Measurements from ENCODE around the gene TBL1X.
"Not testable (repeated sequence)": the region's sequence is repeated elsewhere in the genome, so short reads cannot be mapped to it uniquely, and the experiment has no call there.

TBL1X gene

DNA sequence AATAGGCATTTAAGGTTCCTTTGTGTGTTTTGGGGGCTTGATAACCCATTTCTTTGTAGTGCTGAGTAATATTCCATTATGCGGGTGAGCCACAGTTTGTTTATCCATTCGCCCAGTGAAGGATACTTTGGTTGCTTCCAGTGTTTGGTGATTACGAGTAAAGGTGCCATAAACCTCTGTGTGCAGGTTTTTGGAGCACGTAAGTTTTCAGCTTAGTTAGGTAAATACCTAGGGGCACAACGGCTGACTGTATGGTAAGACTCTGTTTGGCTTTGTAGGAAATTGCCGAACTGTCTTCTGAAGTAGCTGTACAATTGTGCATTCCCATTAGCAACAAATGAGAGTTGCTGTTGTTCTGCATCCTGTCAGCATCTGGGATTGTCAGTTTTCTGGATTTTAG is 3.8 kb upstream of the TBL1X start:
- no peak for DNase-seq

GRCh38 chrX:9462456-9462855 is 2.4 kb upstream of the TBL1X start:
- DNase-seq, result no peak

DNA sequence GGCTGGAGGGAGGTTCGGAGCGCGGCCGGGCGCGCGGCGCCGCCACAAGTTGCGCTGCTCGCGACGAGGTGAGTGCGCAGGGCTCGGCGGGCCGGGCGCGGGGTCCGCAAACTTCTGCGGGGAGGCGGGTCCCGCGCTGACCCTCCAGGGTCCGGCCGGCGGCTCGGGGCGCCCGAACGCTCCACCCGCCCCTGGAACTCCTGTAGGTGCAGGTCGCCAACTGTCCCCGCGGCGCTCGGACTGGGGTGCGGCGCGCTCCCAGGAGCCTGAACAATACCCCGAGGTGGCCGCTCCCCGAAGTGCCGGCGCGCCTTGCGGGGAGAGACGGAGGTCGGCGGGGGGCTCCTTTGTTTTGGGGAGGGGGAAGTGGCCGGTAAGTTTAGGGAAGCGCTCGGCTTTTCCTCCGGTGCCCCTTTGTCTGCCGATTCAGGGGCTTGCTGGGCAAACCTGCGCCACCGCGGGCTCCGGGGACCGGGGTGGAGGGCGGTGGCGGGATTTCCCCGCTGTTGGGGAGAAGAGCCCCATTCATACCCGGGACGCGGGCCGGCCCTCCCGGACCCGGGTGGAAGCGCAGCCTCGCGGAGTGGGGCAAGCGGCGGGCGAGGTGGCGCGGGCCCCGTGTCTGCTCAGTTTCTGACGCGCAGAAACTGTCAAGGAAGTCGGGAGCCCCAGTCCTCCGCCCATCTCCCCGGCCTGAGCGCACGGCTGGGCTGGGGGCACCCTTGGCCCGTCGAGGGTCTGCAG is 694 bp downstream of the TBL1X start:
- no peak for DNase-seq

DNA sequence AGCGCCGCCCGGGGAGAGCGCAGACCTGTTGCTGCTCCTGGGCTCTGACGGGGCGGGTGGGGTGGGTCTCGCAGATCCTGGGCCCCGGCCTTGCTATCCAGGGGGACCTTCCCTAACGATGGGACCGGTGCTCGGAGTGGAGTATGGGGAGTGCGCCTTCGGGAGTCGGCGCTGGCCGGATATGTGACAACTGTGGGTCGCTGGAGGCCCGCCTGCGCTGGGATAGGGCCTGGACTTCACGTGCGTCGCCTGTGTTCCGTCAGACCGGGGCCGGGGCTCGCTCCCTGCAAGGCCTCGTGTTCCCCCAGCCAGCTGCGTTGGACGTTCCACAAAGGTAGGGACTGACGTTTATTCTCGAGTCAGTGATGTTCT is 1.3 kb downstream of the TBL1X start:
- DNase-seq, result peak; percentile 10

DNA sequence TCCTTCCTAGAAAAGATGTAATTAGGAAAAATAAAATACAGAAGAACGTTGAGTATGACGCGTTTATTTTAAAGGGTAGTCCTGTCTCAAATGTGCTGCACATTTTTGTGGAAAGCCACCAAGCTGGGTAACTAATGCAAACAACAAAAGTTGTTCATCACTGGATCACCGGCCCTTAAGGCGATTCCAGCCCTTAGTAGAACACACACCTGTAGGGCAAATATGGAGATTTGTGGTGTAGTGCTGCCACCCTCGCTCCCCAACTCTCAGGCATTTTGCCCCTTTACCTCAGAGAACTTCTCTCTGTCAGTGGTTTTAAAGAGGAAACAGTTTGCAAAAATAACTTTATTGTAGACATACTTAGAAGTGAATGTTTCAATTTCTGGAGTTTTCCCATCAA is 1.9 kb downstream of the TBL1X start:
- DNase-seq, result no peak

DNA sequence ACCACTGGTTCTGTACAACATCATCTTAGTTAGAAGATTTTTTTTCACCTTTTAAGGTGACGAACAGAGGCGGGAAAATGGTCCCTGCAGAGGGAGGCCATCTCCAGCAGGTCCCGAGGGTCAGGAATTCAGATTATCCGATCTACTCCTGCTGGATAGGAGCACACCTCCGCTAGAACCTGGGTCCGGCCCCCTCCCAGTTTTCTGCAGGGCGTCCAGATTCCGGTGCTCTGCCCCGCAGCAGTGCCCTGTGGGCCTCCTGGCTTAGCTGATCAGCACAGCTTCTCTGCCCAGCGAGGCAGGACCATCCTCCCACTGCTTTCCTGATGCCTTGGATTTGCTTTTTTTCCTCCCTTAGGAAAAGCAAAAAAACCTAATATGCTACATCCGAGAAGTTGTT is 2.3 kb downstream of the TBL1X start:
- no peak for DNase-seq

DNA sequence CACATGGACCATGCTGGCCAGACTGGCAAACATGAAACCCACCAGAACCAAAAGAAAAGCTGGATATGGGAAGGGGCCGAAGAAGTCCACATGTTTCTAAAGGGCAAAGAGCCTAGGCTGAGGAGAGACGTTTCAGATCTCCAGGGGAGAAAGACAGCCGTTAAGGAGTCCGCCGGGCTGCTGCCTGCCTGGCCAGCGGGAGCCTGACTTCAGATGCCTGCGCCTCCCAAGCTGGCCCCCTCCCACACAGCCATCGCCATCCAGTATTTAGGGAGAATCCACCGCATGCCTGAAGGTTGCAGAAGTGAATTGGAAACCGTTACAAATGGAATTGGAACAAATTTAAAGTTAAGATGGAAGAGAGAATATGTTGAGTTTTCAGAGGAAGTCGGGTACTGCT is 2.9 kb downstream of the TBL1X start:
- DNase-seq, result no peak

GRCh38 chrX:9471571-9471985 is 6.7 kb downstream of the TBL1X start:
- no peak for DNase-seq

DNA sequence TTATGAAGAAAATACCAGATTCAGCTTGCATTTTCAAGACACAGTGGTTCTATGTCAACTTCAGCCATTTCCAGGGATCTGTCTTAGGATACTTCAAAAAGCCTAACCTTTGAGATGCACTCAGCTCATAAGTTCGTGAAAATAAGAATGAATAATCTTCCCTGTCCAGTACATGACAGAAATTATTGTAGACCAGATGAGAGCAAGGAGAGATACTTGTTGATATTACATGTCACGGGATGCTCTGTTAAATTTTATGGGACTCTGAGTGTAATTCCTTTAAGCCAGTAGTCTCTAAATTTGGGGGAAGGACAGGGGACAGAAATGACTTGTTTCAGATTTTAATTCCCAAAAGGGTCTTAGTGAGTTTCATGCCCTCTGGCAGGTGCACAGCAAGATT is 8.8 kb downstream of the TBL1X start:
- DNase-seq, result no peak

GRCh38 chrX:9475417-9475816 is 10.6 kb downstream of the TBL1X start:
- DNase-seq, result not testable (repeated sequence)

DNA sequence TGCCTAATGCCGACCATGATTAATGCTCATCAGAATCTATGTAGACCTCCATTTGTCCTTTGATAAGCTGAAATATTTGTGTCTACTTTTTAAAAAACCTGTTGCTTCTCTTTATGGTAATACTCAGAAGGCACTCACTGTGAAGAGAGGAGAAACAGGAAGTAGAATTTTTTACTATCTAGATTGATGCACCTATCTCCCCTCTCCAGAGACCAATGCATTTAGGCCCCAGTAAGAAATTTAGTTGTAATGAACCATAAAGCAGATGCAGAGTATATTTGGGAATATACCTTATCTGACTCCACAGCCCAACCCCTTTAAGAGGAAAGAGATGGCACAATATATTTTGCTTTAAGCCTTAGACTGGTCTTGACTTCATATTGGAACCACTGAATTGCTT is 11.1 kb downstream of the TBL1X start:
- no peak for DNase-seq

DNA sequence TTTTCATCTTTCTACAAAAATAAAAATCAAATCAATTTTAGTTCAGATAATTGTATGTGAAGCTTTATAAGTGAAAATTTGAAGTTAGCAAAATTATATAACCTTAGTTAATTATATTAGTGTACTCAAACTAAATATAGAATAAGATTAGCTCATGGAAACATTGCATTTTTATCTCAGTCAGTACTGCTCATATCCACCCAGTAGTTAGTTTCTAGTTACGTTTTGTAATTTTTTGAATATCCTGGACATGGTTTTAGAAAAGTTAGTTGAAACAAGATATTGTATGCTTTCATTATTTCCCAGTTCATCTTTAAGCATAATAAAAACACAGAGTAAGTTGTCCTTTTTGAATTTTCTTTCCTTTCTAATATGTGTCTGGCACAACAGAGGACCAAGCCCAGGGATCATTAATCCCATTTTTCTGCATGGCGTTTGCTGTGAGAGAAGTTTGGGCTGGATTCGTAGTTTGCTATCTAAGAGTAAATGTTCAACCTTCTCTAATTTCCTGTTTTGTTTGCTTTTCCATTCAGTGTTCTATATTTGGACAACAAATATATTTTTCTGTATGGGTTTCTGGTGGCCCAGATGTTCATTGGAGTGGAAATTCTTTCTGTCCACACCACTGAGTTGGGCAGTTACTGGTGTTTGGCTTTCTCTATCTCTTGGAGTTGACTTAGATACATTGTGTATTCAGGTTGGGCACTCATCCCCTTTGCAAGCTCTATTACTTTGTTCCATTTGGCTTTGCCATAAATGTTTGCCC is 12.1 kb downstream of the TBL1X start:
- peak; percentile 39 for DNase-seq

- no peak for DNase-seq
These were observed 17.6 kb downstream of the TBL1X start for GRCh38 chrX:9482408-9482807.

GRCh38 chrX:9482837-9483236 is 18.0 kb downstream of the TBL1X start:
- no peak for DNase-seq

DNA sequence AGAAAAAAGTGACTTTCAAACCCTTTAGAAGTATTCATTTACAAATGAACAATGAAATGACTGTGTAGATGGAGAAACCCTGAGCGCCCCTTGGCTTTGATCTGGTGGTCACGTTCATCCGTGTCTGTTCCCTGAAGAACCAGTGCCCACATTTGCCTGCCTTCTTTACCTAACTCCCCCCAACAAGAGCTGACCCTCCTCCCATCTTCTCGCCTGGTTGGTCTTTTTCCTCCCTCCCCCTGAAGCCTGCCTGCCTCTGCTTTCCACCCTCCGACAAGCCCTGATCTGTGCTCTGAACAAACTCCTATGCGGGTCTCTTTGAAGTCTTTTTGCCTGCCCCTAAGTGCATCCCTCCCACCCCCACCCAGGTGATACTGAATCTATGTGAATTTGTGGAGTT is 18.5 kb downstream of the TBL1X start:
- DNase-seq, result no peak

DNA sequence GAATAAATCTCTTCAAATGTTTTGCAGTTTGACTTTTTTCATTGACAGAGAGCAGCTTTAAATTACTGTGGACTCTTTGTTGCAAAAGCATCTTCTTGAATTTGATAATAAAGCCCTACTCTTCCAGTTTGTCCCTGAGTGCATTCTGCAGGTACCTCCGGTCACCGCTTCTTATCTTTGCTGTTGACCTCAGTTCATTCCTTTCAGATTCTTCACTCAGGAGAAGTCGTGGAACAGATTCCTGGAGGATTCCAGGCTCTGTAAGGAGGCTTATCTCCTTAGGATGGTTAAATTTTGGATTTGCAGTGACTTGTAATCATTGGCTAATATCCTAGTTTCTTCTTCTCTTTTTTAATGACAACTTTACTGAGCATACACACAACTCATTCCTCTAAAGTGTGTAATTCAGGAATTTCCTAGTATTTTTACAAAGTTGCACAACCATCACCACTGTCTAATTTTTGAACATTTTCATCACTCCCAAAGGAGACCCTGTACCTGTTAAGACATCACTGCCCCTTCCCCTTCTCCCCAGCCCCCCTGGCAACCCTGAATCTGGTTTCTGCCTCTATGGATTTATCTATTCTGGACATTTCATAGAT is 22.0 kb downstream of the TBL1X start:
- DNase-seq, result no peak

GRCh38 chrX:9488586-9488985 is 23.7 kb downstream of the TBL1X start:
- DNase-seq, result no peak

GRCh38 chrX:9489234-9489633 is 24.4 kb downstream of the TBL1X start:
- no peak for DNase-seq

DNA sequence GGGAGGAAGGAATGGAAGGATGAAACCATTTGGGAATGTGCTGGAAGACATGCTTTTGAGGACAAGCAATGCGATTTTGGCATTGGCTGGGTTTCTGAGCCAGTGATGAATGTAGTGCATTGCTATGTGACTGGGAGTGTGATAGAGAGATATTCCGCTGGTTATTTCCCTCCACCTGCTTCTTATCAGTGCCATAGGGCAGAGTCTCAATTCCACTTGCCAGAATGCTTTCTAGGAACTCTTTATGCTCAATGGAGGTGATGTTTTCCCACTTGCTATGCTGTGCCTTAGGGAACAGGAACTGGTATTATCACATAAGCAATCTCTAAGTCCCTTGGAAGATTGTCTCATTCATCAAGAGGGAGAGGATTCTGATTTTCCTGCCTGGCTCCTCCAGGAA is 28.0 kb downstream of the TBL1X start:
- DNase-seq, result no peak

- no peak for DNase-seq
These were observed 29.1 kb downstream of the TBL1X start for GRCh38 chrX:9493936-9494335.

DNA sequence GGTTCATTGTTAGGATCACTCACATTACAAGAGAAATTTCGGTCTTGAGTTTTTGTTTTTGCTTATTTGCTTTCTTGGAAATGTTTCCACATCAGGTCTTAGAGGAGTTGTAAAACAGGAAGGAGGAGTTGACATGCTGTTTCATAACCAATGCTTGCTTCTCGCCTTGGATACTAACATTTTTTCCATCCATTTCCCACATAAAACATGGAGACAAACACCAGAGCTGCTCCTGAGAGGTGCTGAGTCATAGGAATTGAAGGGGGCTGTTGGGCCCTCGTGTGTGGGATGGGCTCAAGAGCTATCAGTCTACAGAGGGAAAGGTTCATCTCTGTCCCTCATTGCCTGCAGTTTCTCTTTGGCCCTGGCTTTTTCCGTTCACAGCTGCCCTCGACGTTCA is 29.9 kb downstream of the TBL1X start:
- no peak for DNase-seq

GRCh38 chrX:9495496-9495895 is 30.6 kb downstream of the TBL1X start:
- no peak for DNase-seq

- no peak for DNase-seq
These were observed 33.4 kb downstream of the TBL1X start for GRCh38 chrX:9498236-9498635.

GRCh38 chrX:9500584-9500983 is 35.7 kb downstream of the TBL1X start:
- no peak for DNase-seq

All from NCI-H1092 (cell line).